Activated T-helper 1 cell treated with anti-CD3 and anti-CD28 coated beads, Interleukin-12 subunit alpha, Interleukin-12 subunit beta, Interleukin-2, Interleukin-4 antibody, amounts not matched to agents 30 ng/mL and 10 ng/mL and 1 ng/mL, durations not matched to agents 14 hours and 24 hours and 36 hours (primary cell): ENCODE measurements around the gene REX1BD. TPM values are rescaled to one million over a fixed set of nuclear protein-coding genes. Genes with fewer than 3 reads are reported as not detected.
"Not testable (repeated sequence)": the region's sequence is repeated elsewhere in the genome, so short reads cannot be mapped to it uniquely, and the experiment has no call there.

Source experiments
- DNase-seq: peaks from one replicate; pipeline ENCODE4 v3.0.0; 2021; ENCODE audit warnings: low spot score
- H3K27ac Mint-ChIP-seq: one replicate; pipeline ENCODE4 v1.8.0; 2021; ENCODE audit warnings: mild to moderate bottlenecking, mixed read lengths
- H3K27me3 Mint-ChIP-seq: one replicate; pipeline ENCODE4 v1.8.0; 2022; ENCODE audit warnings: mild to moderate bottlenecking, moderate library complexity, mixed read lengths; ENCODE audit not compliant: insufficient read depth
- H3K36me3 Mint-ChIP-seq: one replicate; pipeline ENCODE4 v1.8.0; 2021; ENCODE audit warnings: low read depth, mixed read lengths
- H3K4me1 Mint-ChIP-seq: one replicate; pipeline ENCODE4 v1.8.0; 2021; ENCODE audit warnings: low read depth, mixed read lengths
- H3K4me3 Mint-ChIP-seq: one replicate; pipeline ENCODE4 v1.8.0; 2021; ENCODE audit warnings: mild to moderate bottlenecking, moderate library complexity, mixed read lengths
- H3K9me3 Mint-ChIP-seq: one replicate; pipeline ENCODE4 v1.8.0; 2021; ENCODE audit warnings: mixed read lengths
- intact Hi-C: fragments of 100-400 bp; cut with micrococcal nuclease; formaldehyde crosslinking; loops from one replicate; pipeline ENCODE4 v1.15.1; 2024
- total RNA-seq: library from RNA; stranded (reverse); gene quantifications from 2 replicates; pipeline ENCODE4 v1.2.3, GENCODE V29; 2022

Gene REX1BD
- 134 and 135 TPM in 2 replicates for total RNA-seq

DNA sequence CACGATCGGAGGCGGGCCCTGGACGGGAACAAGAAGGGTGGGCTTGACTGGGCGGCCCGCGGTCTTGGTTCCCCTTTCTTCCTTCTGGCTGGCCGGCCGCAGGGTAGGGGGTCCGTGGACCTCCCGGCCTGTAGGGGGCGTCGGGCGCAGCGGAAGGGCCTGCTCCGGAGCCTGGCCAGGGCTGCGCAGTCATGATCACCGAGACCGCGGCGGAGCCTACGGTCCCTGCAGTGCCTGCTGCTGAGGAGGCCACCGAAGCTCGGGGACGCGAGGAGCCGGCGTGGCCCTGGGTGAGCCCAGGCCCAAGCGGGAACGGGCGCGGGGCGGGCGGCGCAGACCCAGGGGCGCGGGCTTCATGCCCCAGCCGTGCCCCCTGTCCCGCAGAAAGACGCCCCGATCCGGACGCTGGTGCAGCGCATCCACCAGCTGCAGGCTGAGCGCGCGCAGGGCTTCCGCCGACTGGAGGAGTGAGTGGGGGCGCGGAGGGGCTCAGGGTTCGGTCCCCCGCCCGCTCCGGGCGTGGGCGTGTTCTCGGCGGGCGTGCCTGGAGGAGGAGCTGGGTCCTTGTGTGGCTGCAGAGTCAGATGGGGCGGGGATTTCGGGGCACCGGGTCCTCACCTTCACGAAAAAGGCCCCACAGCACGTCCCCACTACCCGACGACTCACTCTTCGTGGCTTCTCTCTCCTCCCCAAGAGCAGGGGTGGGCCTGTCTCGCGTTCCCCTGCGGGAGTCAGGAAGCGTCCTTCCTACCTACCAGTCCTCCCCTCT lies at the start of gene REX1BD:
REX1BD (plus strand) TSS at position 188 of the 769 bp plus-strand sequence; CDS start at position 192, 4 bp downstream.
- no peaks in the 10 kb centered on the region for H3K9me3 Mint-ChIP-seq
- peak within 1 kb of the TSS; percentile 90 for H3K4me3 Mint-ChIP-seq
- H3K4me1 Mint-ChIP-seq: peaks cover 43% of the 10 kb centered on the region
- DNase-seq: peak; percentile 86
- intact Hi-C loops: loop anchor here (1.0 to 5.0 kb wide), 9 partner anchors 17 to 331 kb away; partner anchors contain the start of genes COPE, CRTC1, DDX49 and ELL
- H3K27ac Mint-ChIP-seq: peak within 1 kb of the TSS; percentile 91
- no peaks in the 10 kb centered on the region for H3K27me3 Mint-ChIP-seq
- H3K36me3 Mint-ChIP-seq: peaks cover 18% of the 10 kb centered on the region

DNA sequence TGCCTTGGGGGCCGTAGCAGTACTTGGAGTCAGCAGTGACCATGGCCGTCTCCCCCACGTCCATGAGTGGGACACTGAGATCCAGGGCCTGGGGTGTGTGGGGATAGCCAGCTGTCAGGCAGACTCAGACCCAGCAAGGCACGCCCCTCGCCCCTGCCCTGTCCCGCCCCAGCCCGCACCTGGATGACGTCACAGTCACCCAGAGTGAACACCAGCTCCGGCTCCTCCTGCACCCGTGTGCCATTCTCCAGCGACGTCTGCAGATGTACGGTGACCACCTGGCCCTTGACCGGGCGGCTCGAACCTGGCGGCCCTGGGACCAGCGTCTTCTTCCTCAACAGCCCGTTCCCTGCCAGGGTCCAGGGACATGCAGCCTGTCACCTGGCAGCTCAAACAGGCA lies 49.2 kb upstream of the REX1BD start:
- intact Hi-C loops: no loop called here
- H3K9me3 Mint-ChIP-seq: no peaks in the 10 kb centered on the region
- no peaks in the 10 kb centered on the region for H3K27me3 Mint-ChIP-seq
- H3K4me1 Mint-ChIP-seq: peaks cover 23% of the 10 kb centered on the region
- H3K27ac Mint-ChIP-seq: no peak overlapping the region
- peaks cover 15% of the 10 kb centered on the region for H3K36me3 Mint-ChIP-seq
- DNase-seq: no peak
- H3K4me3 Mint-ChIP-seq: no peak overlapping the region

DNA sequence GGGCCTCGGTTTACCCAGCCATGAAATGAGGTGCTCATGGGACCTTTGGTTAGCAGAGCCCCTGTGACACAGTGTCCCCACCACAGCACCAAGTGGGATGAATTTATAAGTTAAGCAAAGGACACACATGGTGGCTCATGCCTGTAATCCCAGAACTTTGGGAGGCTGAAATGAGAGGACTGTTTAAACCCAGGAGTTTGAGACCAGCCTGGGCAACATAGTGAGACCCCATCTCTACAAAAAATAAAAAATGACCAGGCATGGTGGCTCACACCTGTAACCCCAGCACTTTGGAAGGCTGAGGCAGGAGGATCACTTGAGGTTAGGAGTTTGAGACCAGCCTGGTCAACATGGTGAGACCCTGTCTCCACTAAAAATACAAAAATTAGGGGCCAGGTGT lies 48.4 kb upstream of the REX1BD start:
- H3K27ac Mint-ChIP-seq, H3K27me3 Mint-ChIP-seq, H3K4me3 Mint-ChIP-seq, DNase-seq, H3K9me3 Mint-ChIP-seq: not testable (repeated sequence)
- H3K4me1 Mint-ChIP-seq: peaks cover 27% of the 10 kb centered on the region
- H3K36me3 Mint-ChIP-seq: peaks cover 15% of the 10 kb centered on the region
- intact Hi-C loops: loop anchor here (5.0 kb wide), 1 partner anchor 348 kb away; the partner anchor contains the start of gene MPV17L2

DNA sequence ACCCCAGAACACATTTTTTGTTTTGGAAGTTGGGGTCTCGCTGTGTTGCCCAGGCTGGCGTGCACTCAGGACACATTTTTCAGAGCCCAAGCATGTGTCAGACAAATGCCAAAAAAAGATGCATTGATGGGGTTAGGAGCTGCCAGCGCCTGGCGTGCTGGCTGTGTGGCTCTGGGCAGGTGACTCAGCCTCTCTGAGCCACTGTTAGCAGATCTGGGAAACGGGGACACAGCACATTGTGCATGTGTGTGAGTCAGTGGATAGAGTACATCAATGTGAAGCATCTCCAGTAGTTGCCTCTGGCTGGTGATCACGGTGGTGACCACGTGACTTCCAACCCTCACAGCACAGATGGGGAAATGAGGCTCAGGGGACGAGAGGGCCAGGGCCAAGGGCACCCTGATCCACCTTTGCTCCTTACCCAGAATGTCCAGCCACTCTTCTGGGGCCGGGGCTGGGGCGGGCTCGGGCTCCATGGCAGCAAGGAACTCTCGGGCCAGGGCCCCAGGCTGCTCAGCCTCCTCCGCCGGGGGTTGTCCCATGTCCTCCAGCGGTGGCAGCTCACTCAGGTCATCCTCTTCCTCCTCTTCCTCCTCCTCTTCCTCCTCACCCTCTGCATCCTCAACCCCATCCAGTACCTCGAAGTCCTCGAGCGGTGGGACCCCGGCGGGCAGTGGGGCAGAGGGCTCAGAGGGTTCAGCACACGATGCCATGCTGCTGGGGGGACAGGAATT lies 47.2 kb upstream of the REX1BD start:
- no peak for DNase-seq
- Mint-ChIP-seq H3K36me3 (peaks cover 13% of the 10 kb centered on the region), H3K27ac (peak overlapping the region; percentile 86), H3K4me1 (peaks cover 27% of the 10 kb centered on the region), H3K9me3 (no peaks in the 10 kb centered on the region), H3K27me3 (no peaks in the 10 kb centered on the region), H3K4me3 (peak overlapping the region; percentile 92)
- intact Hi-C loops: loop anchor here (5.0 kb wide), 1 partner anchor 349 kb away; the partner anchor contains the start of gene MPV17L2

DNA sequence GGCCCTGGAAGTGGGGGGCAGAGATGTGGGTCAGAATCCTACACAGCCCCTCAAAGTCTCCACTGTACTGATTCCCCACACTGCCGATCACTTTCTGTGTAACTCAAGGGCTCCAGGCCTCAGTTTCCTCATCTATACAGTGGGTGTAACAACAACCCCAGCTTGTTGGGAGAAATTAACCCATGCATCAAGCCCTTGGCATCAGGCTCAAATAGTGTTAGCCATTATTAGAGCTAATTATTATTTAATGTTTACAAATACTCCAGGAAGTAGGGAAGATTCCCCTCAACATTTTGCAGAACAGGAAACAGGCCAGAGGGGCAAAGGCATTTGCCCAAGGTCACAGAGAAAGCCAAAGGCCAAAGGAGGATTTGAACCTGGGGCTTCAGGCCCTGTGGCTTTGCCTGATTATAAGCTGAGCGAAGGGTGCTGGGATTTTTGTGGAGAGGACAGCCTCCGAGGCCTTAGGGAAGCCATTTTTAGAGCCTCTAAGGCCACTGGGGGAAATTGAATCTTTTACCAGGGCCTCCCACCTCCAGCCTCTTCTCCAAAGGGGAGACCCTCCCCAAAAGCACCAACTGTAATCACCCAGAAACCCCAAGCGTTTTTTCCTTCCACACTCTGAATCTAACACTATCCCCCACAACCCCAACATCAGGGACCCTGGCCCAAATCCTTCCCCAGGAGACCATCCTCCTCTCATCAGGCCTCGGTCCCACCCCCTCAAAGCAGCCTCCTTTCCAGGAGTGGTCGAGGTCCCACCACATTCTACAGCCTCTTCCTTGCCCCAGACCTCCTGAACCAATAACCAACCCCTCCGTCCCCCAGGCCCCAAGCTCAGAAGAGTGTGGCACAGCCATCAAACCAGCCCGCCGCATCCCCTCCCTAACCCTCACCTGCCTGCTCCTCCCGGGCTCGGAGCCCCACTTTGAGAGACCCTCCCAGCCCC lies 46.3 kb upstream of the REX1BD start:
- Mint-ChIP-seq H3K27ac (peak overlapping the region; percentile 86), H3K4me3 (peak overlapping the region; percentile 92), H3K4me1 (peaks cover 27% of the 10 kb centered on the region), H3K9me3 (no peaks in the 10 kb centered on the region), H3K27me3 (no peaks in the 10 kb centered on the region), H3K36me3 (peaks cover 10% of the 10 kb centered on the region)
- intact Hi-C loops: loop anchor here (5.0 kb wide), 1 partner anchor 350 kb away; the partner anchor contains the start of gene MPV17L2
- DNase-seq: no peak

DNA sequence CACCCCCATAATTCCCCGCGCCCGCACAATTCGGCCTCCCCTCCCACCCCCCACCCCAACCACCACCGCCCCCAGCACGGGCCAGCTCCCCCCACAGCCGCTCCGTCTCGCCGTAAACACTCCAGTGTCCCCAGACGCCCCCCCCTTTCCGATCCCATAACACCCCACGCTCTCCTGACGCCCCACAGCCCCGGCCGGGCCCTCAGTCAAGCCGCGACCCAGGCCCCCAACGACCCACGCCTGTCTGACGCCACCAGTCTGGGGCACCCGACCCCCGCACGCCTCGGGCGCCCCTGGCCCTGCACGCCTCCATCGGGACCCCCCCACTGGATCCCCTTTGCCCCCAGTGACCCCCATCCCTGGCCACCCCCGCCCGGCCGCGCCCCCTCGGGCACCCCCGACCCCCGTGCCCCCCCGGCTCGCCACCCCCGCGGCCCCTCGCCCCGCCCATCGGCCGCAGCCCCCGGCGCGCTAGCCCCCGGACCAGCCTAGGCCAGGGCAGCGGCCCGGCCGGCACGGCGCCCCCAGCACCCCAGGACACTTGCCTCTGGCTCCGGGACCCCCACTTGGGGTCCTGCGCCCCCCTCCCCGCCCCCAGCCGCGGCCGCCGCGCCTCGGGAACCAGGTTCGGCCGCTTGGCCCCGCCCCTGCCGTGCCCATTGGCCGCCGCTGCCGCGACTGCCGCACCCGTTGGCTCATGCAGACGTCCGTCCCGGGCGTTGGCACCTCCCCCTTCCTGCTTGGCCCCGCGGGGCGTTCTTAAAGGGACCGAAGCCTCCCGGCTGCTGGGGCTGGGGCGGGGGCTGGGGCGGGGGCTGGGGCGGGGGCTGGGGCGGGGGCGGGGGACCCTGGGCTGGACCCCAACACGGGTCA lies 45.4 kb upstream of the REX1BD start, which contains the start of gene FKBP8:
FKBP8 (minus strand) TSS at position 633 of the 873 bp plus-strand sequence. CDS start 1,603 bp downstream, outside the sequence.
- peaks cover 6% of the 10 kb centered on the region for H3K36me3 Mint-ChIP-seq
- no peaks in the 10 kb centered on the region for H3K9me3 Mint-ChIP-seq
- peak within 1 kb of the TSS; percentile 99 for H3K27ac Mint-ChIP-seq
- intact Hi-C loops: loop anchor here (5.0 kb wide), 1 partner anchor 351 kb away; the partner anchor contains the start of gene MPV17L2
- DNase-seq: peak; percentile 92
- H3K4me1 Mint-ChIP-seq: peaks cover 27% of the 10 kb centered on the region
- H3K4me3 Mint-ChIP-seq: peak within 1 kb of the TSS; percentile 92
- H3K27me3 Mint-ChIP-seq: peaks cover 4% of the 10 kb centered on the region

DNA sequence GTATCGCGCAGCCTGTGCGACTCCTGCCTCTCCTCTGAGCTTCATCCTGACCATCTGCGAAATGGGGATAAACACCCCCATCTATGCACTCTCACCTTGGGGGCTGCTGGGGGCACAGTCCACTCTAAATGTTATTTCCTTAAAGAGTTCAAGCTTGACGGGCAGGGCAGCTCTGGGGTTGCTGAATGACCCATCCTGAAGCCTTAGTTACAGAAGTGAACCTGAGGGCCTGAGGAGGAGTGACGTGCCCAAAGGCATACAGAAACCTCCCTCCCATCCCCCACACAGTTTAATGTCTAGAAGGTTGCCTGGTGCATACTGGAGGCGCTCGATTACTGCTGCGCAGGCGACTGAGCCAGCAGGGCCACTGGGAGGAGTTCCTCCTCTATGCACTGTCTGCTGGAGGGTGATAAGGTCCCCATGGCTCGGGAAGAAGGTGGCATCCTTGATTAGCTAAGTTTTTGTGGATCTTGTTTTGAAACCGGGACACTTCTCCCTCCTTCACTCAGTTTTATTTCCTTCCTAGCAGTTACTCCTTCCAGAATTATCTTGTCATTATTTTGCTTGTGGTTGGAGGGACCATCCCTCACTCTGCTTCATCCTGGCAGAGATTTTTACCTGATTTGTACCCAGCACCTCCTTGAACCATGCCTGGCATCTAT lies 44.7 kb upstream of the REX1BD start:
- Mint-ChIP-seq H3K36me3 (peaks cover 6% of the 10 kb centered on the region), H3K27ac (peak overlapping the region; percentile 99), H3K4me3 (peak overlapping the region; percentile 92), H3K4me1 (peaks cover 27% of the 10 kb centered on the region), H3K27me3 (peaks cover 7% of the 10 kb centered on the region), H3K9me3 (no peaks in the 10 kb centered on the region)
- intact Hi-C loops: loop anchor here (1.0 to 5.0 kb wide), 6 partner anchors 13 to 352 kb away; partner anchors contain the start of genes ELL, KLHL26, KXD1 and MPV17L2
- peak; percentile 81 for DNase-seq

DNA sequence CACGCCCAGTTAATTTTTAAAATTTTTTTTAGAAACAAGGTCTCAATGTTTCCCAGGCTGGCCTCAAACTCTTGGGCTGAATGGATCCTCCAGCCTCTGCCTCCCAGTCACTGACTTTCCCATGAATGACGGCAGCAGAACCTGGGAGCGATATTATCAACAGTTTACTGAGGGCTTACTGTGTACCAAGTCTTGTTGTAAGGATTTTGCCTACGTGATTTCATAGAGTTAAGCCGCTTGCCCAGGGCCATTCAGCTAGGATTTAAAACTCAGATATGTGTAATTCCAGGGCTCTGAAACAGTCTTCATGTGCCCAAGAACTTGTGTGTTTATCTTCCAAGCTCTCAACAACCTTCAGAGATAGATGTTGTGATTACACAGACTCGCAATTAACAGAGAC lies 37.0 kb upstream of the REX1BD start:
- H3K27me3 Mint-ChIP-seq: peaks cover 10% of the 10 kb centered on the region
- no peaks in the 10 kb centered on the region for H3K4me1 Mint-ChIP-seq
- no peaks in the 10 kb centered on the region for H3K36me3 Mint-ChIP-seq
- DNase-seq: no peak
- H3K9me3 Mint-ChIP-seq: no peaks in the 10 kb centered on the region
- no peak overlapping the region for H3K4me3 Mint-ChIP-seq
- no peak overlapping the region for H3K27ac Mint-ChIP-seq
- intact Hi-C loops: no loop called here

DNA sequence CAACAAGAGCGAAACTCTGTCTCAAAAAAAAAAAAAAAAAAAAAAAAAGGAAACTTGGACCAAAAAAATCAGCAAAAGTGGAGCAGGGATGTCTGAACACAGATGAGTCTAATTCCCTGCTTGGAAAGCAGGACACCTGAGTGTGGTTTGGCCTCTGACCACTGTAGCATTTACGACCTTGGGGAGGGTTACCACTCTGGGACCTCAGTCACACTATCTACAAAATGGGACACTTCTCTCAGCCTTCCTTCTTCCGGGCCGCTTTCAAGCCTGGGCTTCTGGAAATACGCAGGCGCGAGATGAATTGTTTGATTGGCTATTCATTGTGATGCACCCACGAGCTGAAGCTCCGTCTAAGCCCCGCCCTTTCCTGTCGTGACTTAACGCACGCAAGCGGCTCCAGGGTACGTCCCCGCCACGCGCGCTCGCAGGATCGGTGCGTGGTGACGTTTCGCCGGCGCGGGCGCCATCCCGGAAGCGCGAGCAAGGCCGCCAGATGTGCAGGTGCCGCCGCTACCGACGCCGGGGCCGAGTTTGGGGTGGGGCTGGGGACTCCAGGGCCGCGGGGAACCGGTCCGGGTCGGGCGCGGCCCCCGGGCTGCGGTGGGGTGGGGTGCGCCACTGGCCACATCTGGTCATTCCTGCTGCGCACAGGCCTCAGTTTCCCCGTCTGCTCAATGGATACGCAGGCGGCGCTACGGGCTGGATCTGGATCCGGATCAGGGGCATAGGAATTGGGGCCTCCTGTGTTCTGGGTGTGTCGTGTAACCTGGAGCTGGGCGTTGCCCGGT lies 31.0 kb upstream of the REX1BD start, which contains the start of gene KXD1:
KXD1 (plus strand) TSS at position 460 of the 791 bp plus-strand sequence. CDS start 4,187 bp downstream, outside the sequence.
- peaks cover 20% of the 10 kb centered on the region for H3K4me1 Mint-ChIP-seq
- no peaks in the 10 kb centered on the region for H3K9me3 Mint-ChIP-seq
- peak within 1 kb of the TSS; percentile 93 for H3K4me3 Mint-ChIP-seq
- intact Hi-C loops: loop anchor here (1.0 to 5.0 kb wide), 8 partner anchors 13 to 635 kb away; partner anchors contain the start of genes BORCS8, COPE, DDX49 and ELL
- peaks cover 12% of the 10 kb centered on the region for H3K36me3 Mint-ChIP-seq
- no peaks in the 10 kb centered on the region for H3K27me3 Mint-ChIP-seq
- peak; percentile 98 for DNase-seq
- peak within 1 kb of the TSS; percentile 92 for H3K27ac Mint-ChIP-seq

DNA sequence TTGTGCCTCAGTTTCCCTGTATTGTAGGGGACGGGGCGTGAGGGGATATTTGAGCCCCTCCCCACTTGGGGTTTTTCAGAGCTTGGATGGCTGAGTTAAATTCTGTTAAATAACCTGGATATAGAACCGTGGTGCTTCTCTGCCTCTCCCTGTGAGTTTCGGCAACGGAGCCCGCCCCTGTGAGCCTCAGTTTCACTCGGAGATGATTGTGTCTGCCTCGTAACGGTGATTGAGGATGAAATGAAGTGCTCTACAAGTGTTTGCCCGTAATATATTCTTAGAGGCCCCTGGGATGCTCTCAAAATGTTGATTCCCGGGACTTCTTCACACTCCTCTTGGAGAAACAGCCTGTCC lies 30.4 kb upstream of the REX1BD start:
- Mint-ChIP-seq H3K36me3 (peaks cover 16% of the 10 kb centered on the region), H3K27ac (peak overlapping the region; percentile 92), H3K27me3 (no peaks in the 10 kb centered on the region), H3K4me1 (peaks cover 20% of the 10 kb centered on the region), H3K9me3 (no peaks in the 10 kb centered on the region), H3K4me3 (peak overlapping the region; percentile 93)
- intact Hi-C loops: loop anchor here (5.0 kb wide), 2 partner anchors 274 to 634 kb away; partner anchors contain the start of genes BORCS8, RFXANK and UPF1
- no peak for DNase-seq
